Naive B cell (primary cell): ENCODE measurements around the gene PPEF2. TPM values are rescaled to one million over a fixed set of nuclear protein-coding genes. Genes with fewer than 3 reads are reported as not detected.
A peak's percentile ranks its signal among the peaks of the same experiment; 100 is the strongest.
"Not testable (repeated sequence)": the region's sequence is repeated elsewhere in the genome, so short reads cannot be mapped to it uniquely, and the experiment has no call there.

Experiments
- ATAC-seq, 2 donors: fragments of 150-1000 bp; cut with Tn5 transposase; 2 replicates each; pipeline ENCODE4 v1.10.0; 2021; ENCODE audit warnings: low read depth in 2 of 2, mild to moderate bottlenecking in 2 of 2, moderate library complexity in 2 of 2
- DNase-seq: peaks from one replicate; pipeline ENCODE4 v3.0.0; 2022
- H3K27ac Mint-ChIP-seq, 6 donors: one replicate each; pipeline ENCODE4 v1.8.0; 2020 to 2022; ENCODE audit warnings: mild to moderate bottlenecking in 6 of 6, mixed read lengths in 6 of 6, moderate library complexity in 5 of 6, inconsistent platforms in 2 of 6
- H3K27me3 Mint-ChIP-seq, 3 donors: one replicate each; pipeline ENCODE4 v1.8.0; 2021 to 2022; ENCODE audit warnings: mixed read lengths in 3 of 3, mild to moderate bottlenecking in 1 of 3
- H3K36me3 Mint-ChIP-seq, 2 donors: one replicate each; pipeline ENCODE4 v1.8.0; 2020 to 2022; ENCODE audit warnings: mixed read lengths in 2 of 2, inconsistent platforms in 1 of 2, mild to moderate bottlenecking in 1 of 2
- H3K4me1 Mint-ChIP-seq, 3 donors: one replicate each; pipeline ENCODE4 v1.8.0; 2020 to 2022; ENCODE audit warnings: mixed read lengths in 3 of 3, inconsistent platforms in 1 of 3, mild to moderate bottlenecking in 1 of 3, moderate library complexity in 1 of 3
- H3K4me3 Mint-ChIP-seq, 8 donors: one replicate each; pipeline ENCODE4 v1.8.0; 2020 to 2022; ENCODE audit warnings: mild to moderate bottlenecking in 8 of 8, mixed read lengths in 8 of 8, moderate library complexity in 8 of 8, inconsistent platforms in 2 of 8
- H3K9me3 Mint-ChIP-seq, 7 donors: one replicate each; pipeline ENCODE4 v1.8.0; 2020 to 2022; ENCODE audit warnings: mixed read lengths in 7 of 7, mild to moderate bottlenecking in 5 of 7, inconsistent platforms in 2 of 7, moderate library complexity in 1 of 7
- polyA plus RNA-seq, 6 donors: library from polyadenylated mRNA; unstranded; fragments of 300-500 nt; fragmentation: Illumina TruSeq; gene quantifications; one replicate each; pipeline ENCODE4 v1.2.3, GENCODE V29; 2021; ENCODE audit warnings: low read depth in 6 of 6

Gene PPEF2
- polyA plus RNA-seq: not detected

GRCh38 chr4:75902352-75902751 lies at the start of gene PPEF2:
Gene PPEF2 (minus strand): TSS chr4:75902452. CDS start chr4:75896325, 6,127 bp downstream.
- peak within 1 kb of the TSS in 6 of 8 donors; percentile 25 to 72 (median 46) for H3K4me3 Mint-ChIP-seq

GRCh38 chr4:75950213-75950815 lies 48.1 kb upstream of the PPEF2 start:
- Mint-ChIP-seq H3K9me3 (no peaks in the 10 kb centered on the region), H3K36me3 (peaks cover 8 to 10% of the 10 kb centered on the region in 2 donors), H3K4me3 (no peak overlapping the region), H3K4me1 (peaks cover 0 to 9% (median 8%) of the 10 kb centered on the region in 3 donors), H3K27ac (no peak overlapping the region), H3K27me3 (no peaks in the 10 kb centered on the region)
- ATAC-seq: no peak
- DNase-seq: no peak

More at GRCh38 chr4:75902352-75902751, at the start of gene PPEF2:
- DNase-seq: no peak
- peaks cover 0 to 10% (median 3%) of the 10 kb centered on the region in 7 donors for H3K9me3 Mint-ChIP-seq
- H3K4me1 Mint-ChIP-seq: peaks cover 11 to 16% (median 16%) of the 10 kb centered on the region in 3 donors
- ATAC-seq: no peak
- no peaks in the 10 kb centered on the region for H3K27me3 Mint-ChIP-seq
- no peaks in the 10 kb centered on the region for H3K36me3 Mint-ChIP-seq
- H3K27ac Mint-ChIP-seq: peak within 1 kb of the TSS in 3 of 6 donors; percentile 44 to 87 (median 77)

GRCh38 chr4:75948822-75949444 lies 46.7 kb upstream of the PPEF2 start:
- no peak for DNase-seq
- H3K27ac Mint-ChIP-seq: peak overlapping the region in 3 of 6 donors; percentile 19 to 85 (median 52)
- H3K4me1 Mint-ChIP-seq: peaks cover 0 to 9% (median 8%) of the 10 kb centered on the region in 3 donors
- H3K27me3 Mint-ChIP-seq: no peaks in the 10 kb centered on the region
- peak; percentile 71 to 75 for ATAC-seq
- peaks cover 6 to 8% of the 10 kb centered on the region in 2 donors for H3K36me3 Mint-ChIP-seq
- no peak overlapping the region for H3K4me3 Mint-ChIP-seq
- H3K9me3 Mint-ChIP-seq: no peaks in the 10 kb centered on the region

GRCh38 chr4:75940692-75941253 lies 38.5 kb upstream of the PPEF2 start, which contains the start of gene NAAA:
Gene NAAA (minus strand): TSS chr4:75941013. CDS start chr4:75940949, 64 bp downstream.
- H3K36me3 Mint-ChIP-seq: no peaks in the 10 kb centered on the region
- peak; percentile 82 to 86 for ATAC-seq
- peaks cover 0 to 20% (median 19%) of the 10 kb centered on the region in 3 donors for H3K4me1 Mint-ChIP-seq

GRCh38 chr4:75939890-75940691 lies 37.8 kb upstream of the PPEF2 start:
- H3K27ac Mint-ChIP-seq: peak overlapping the region; percentile 78 to 97 (median 95)
- no peaks in the 10 kb centered on the region for H3K27me3 Mint-ChIP-seq
- no peaks in the 10 kb centered on the region for H3K9me3 Mint-ChIP-seq
- no peaks in the 10 kb centered on the region for H3K36me3 Mint-ChIP-seq
- H3K4me3 Mint-ChIP-seq: peak overlapping the region; percentile 94 to 100 (median 99)
- peaks cover 0 to 20% (median 19%) of the 10 kb centered on the region in 3 donors for H3K4me1 Mint-ChIP-seq
- ATAC-seq: peak; percentile 56 to 57
- peak; percentile 49 for DNase-seq

More at GRCh38 chr4:75940692-75941253, 38.5 kb upstream of the PPEF2 start, which contains the start of gene NAAA:
- peak within 1 kb of the TSS; percentile 94 to 100 (median 99) for H3K4me3 Mint-ChIP-seq
- DNase-seq: peak; percentile 68
- H3K27me3 Mint-ChIP-seq: no peaks in the 10 kb centered on the region
- H3K9me3 Mint-ChIP-seq: no peaks in the 10 kb centered on the region
- H3K27ac Mint-ChIP-seq: peak within 1 kb of the TSS; percentile 78 to 97 (median 95)

GRCh38 chr4:75935628-75936027 lies 33.4 kb upstream of the PPEF2 start:
- Mint-ChIP-seq H3K9me3 (no peaks in the 10 kb centered on the region), H3K36me3 (peaks cover 4 to 7% of the 10 kb centered on the region in 2 donors), H3K27me3 (no peaks in the 10 kb centered on the region), H3K4me1 (peaks cover 0 to 19% (median 16%) of the 10 kb centered on the region in 3 donors), H3K4me3 (no peak overlapping the region), H3K27ac (no peak overlapping the region)
- ATAC-seq (no peak), DNase-seq (no peak)

- peaks cover 17 to 26% of the 10 kb centered on the region in 2 donors for H3K36me3 Mint-ChIP-seq
- no peak for ATAC-seq
- no peaks in the 10 kb centered on the region for H3K4me1 Mint-ChIP-seq
- DNase-seq: no peak
- peak overlapping the region in 1 of 6 donors; percentile 6 for H3K27ac Mint-ChIP-seq
- no peaks in the 10 kb centered on the region for H3K27me3 Mint-ChIP-seq
- no peak overlapping the region for H3K4me3 Mint-ChIP-seq
- no peaks in the 10 kb centered on the region for H3K9me3 Mint-ChIP-seq
These were observed 27.9 kb upstream of the PPEF2 start for GRCh38 chr4:75930152-75930551.

GRCh38 chr4:75924916-75925315 lies 22.7 kb upstream of the PPEF2 start:
- H3K4me3 Mint-ChIP-seq, DNase-seq, H3K4me1 Mint-ChIP-seq, H3K27me3 Mint-ChIP-seq, H3K9me3 Mint-ChIP-seq, ATAC-seq, H3K27ac Mint-ChIP-seq: not testable (repeated sequence)
- H3K36me3 Mint-ChIP-seq: peaks cover 18 to 31% of the 10 kb centered on the region in 2 donors

GRCh38 chr4:75924309-75924827 lies 22.1 kb upstream of the PPEF2 start:
- Mint-ChIP-seq H3K4me3 (no peak overlapping the region), H3K4me1 (no peaks in the 10 kb centered on the region), H3K9me3 (no peaks in the 10 kb centered on the region), H3K27me3 (no peaks in the 10 kb centered on the region), H3K36me3 (peaks cover 18 to 31% of the 10 kb centered on the region in 2 donors), H3K27ac (peak overlapping the region in 1 of 6 donors; percentile 12)
- no peak for DNase-seq
- no peak for ATAC-seq

- H3K9me3 Mint-ChIP-seq: no peaks in the 10 kb centered on the region
- H3K27me3 Mint-ChIP-seq: no peaks in the 10 kb centered on the region
- no peaks in the 10 kb centered on the region for H3K4me1 Mint-ChIP-seq
- DNase-seq: no peak
- ATAC-seq: no peak
- no peak overlapping the region for H3K27ac Mint-ChIP-seq
- no peak overlapping the region for H3K4me3 Mint-ChIP-seq
- peaks cover 12 to 24% of the 10 kb centered on the region in 2 donors for H3K36me3 Mint-ChIP-seq
These were observed 20.3 kb upstream of the PPEF2 start for GRCh38 chr4:75922588-75922987.

- Mint-ChIP-seq H3K27me3 (no peaks in the 10 kb centered on the region), H3K4me1 (no peaks in the 10 kb centered on the region), H3K9me3 (no peaks in the 10 kb centered on the region), H3K4me3 (no peak overlapping the region), H3K36me3 (peaks cover 12 to 24% of the 10 kb centered on the region in 2 donors), H3K27ac (no peak overlapping the region)
- DNase-seq (no peak), ATAC-seq (no peak)
These were observed 19.7 kb upstream of the PPEF2 start for GRCh38 chr4:75921910-75922309.

- H3K27ac Mint-ChIP-seq: no peak overlapping the region
- ATAC-seq: no peak
These were observed 18.1 kb upstream of the PPEF2 start for GRCh38 chr4:75920327-75920726.

GRCh38 chr4:75919920-75920319 lies 17.7 kb upstream of the PPEF2 start:
- peaks cover 12 to 16% of the 10 kb centered on the region in 2 donors for H3K36me3 Mint-ChIP-seq
- ATAC-seq: no peak

More at GRCh38 chr4:75920327-75920726, 18.1 kb upstream of the PPEF2 start:
- no peaks in the 10 kb centered on the region for H3K4me1 Mint-ChIP-seq
- peaks cover 12 to 20% of the 10 kb centered on the region in 2 donors for H3K36me3 Mint-ChIP-seq
- no peaks in the 10 kb centered on the region for H3K27me3 Mint-ChIP-seq
- H3K4me3 Mint-ChIP-seq: no peak overlapping the region
- no peaks in the 10 kb centered on the region for H3K9me3 Mint-ChIP-seq
- no peak for DNase-seq

More at GRCh38 chr4:75919920-75920319, 17.7 kb upstream of the PPEF2 start:
- Mint-ChIP-seq H3K27me3 (no peaks in the 10 kb centered on the region), H3K9me3 (no peaks in the 10 kb centered on the region), H3K4me3 (no peak overlapping the region), H3K4me1 (no peaks in the 10 kb centered on the region), H3K27ac (no peak overlapping the region)
- DNase-seq: no peak
